Sigmoid colon (tissue), 7 donors: ENCODE results near the gene NRXN2. TPM values are rescaled to one million over a fixed set of nuclear protein-coding genes. Genes with fewer than 3 reads are reported as not detected.
A peak's percentile ranks its signal among the peaks of the same experiment; 100 is the strongest.

Experiments
- DNase-seq: peaks from one replicate; pipeline ENCODE4 v3.0.0-alpha.2; 2019
- H3K27ac ChIP-seq, 4 donors: fragments of 200-600 bp; sonication (generic); one replicate each; pipeline ENCODE4 v1.5.1; 2016 to 2019; ENCODE audit warnings: mild to moderate bottlenecking in 1 of 4
- H3K27me3 ChIP-seq, 3 donors: fragments of 200-600 bp; sonication (generic); one replicate each; pipeline ENCODE4 v1.5.1; 2019; ENCODE audit warnings: mild to moderate bottlenecking in 1 of 3
- H3K36me3 ChIP-seq, 4 donors: fragments of 200-600 bp; sonication (generic); one replicate each; pipeline ENCODE4 v1.5.1; 2016 to 2019
- H3K4me1 ChIP-seq, 4 donors: fragments of 200-600 bp; sonication (generic); one replicate each; pipeline ENCODE4 v1.5.1; 2017 to 2019
- H3K4me3 ChIP-seq, 4 donors: fragments of 200-600 bp; sonication (generic); one replicate each; pipeline ENCODE4 v1.5.1; 2017 to 2019; ENCODE audit warnings: mild to moderate bottlenecking in 2 of 4, moderate library complexity in 1 of 4
- H3K9me3 ChIP-seq, 4 donors: fragments of 200-600 bp in 3 of 4; sonication (generic) in 3 of 4; one replicate each; pipeline versions ENCODE4 v1.5.1 to v1.6.1; 2013 to 2019
- CTCF ChIP-seq, 4 experiments: fragments of 450-650 bp in 3 of 4; fragments of 200-600 bp in 1 of 4; IDR thresholded peaks; one replicate each; pipeline ENCODE4 v1.5.1; 2016 to 2019; ENCODE audit warnings: antibody characterized with exemption in 4 of 4, mild to moderate bottlenecking in 3 of 4, moderate library complexity in 2 of 4
- EP300 ChIP-seq, 4 donors: sonication (generic); formaldehyde crosslinking; IDR thresholded peaks; one replicate each; pipeline ENCODE4 v1.6.1; 2017; ENCODE audit warnings: antibody characterized with exemption in 4 of 4
- POLR2A ChIP-seq, 2 donors: fragments of 450-650 bp; IDR thresholded peaks; one replicate each; pipeline ENCODE4 v1.6.1; 2016; ENCODE audit warnings: antibody characterized with exemption in 2 of 2, mild to moderate bottlenecking in 2 of 2, moderate library complexity in 2 of 2
- POLR2AphosphoS5 ChIP-seq, 4 donors: sonication (generic); formaldehyde crosslinking; IDR thresholded peaks; one replicate each; pipeline ENCODE4 v1.6.1; 2017; ENCODE audit warnings: antibody characterized with exemption in 4 of 4
- WGBS, 2 donors: extraction: QIAGEN DNeasy Blood & Tissue Kit; methylation state at CpG; one replicate each; pipeline ENCODE4 v1.1.7; 2013; 5-methylcytosine and 5-hydroxymethylcytosine counted together
- intact Hi-C: fragments of 100-400 bp; cut with DNase I; formaldehyde crosslinking; loops from one replicate; pipeline ENCODE4 v1.15.1; 2023
- polyA plus RNA-seq, 3 donors: library from polyadenylated mRNA; stranded (reverse); fragments of 200-250 nt; gene quantifications; one replicate each; pipeline ENCODE4 v1.2.3, GENCODE V29; 2013
- total RNA-seq, 4 donors: library from RNA; depleted of rRNA; stranded (reverse); fragments of >200 nt; gene quantifications; one replicate each; pipeline ENCODE4 v1.1.0, GENCODE V29; 2016
- donor health status: healthy with polysubstance abuse.
- donor health status: Bipolar disorder and iron deficiency.
- donor health status: healthy.

NRXN2 gene
- total and polyA plus RNA-seq, 7 donors: 0.23 to 20.5 (median 6.8) TPM

GRCh38 chr11:64610596-64610995 lies 112.4 kb downstream of the NRXN2 start:
- H3K9me3 ChIP-seq: no peaks in the 10 kb centered on the region
- no peak overlapping the region for H3K4me3 ChIP-seq
- WGBS, 2 donors: 94 to 97% methylated on average over 3 of the region's 3 CpGs
- intact Hi-C loops: no loop called here
- DNase-seq: no peak
- H3K4me1 ChIP-seq: peaks cover 0 to 8% (median 5%) of the 10 kb centered on the region in 4 donors
- H3K27me3 ChIP-seq: no peaks in the 10 kb centered on the region
- TF ChIP-seq CTCF (IDR thresholded peaks at IDR 0.05) (no peak), EP300 (IDR thresholded peaks at IDR 0.05) (no peak), POLR2AphosphoS5 (IDR thresholded peaks at IDR 0.05) (no peak)
- H3K27ac ChIP-seq: no peak overlapping the region
- peaks cover 0 to 10% (median 0%) of the 10 kb centered on the region in 4 donors for H3K36me3 ChIP-seq

- no peaks in the 10 kb centered on the region for H3K27me3 ChIP-seq
- intact Hi-C loops: loop anchor here (2.0 kb wide), 1 partner anchor 33 kb away; no protein-coding TSS in a partner anchor
- no peak overlapping the region for H3K27ac ChIP-seq
- no peak overlapping the region for H3K4me3 ChIP-seq
- no peaks in the 10 kb centered on the region for H3K36me3 ChIP-seq
- 67 to 69% methylated on average over 5 of the region's 5 CpGs for WGBS, 2 donors
- no peak for DNase-seq
- peaks cover 0 to 8% (median 5%) of the 10 kb centered on the region in 4 donors for H3K4me1 ChIP-seq
- no peaks in the 10 kb centered on the region for H3K9me3 ChIP-seq
- no peak for TF ChIP-seq POLR2A (IDR thresholded peaks at IDR 0.05)
- TF ChIP-seq CTCF (IDR thresholded peaks at IDR 0.05): no peak
- no peak for TF ChIP-seq POLR2AphosphoS5 (IDR thresholded peaks at IDR 0.05)
- no peak for TF ChIP-seq EP300 (IDR thresholded peaks at IDR 0.05)
Measured at GRCh38 chr11:64609436-64610047, 113.5 kb downstream of the NRXN2 start.

GRCh38 chr11:64608636-64609035 lies 114.4 kb downstream of the NRXN2 start:
- H3K9me3 ChIP-seq: no peaks in the 10 kb centered on the region
- no peak for TF ChIP-seq EP300 (IDR thresholded peaks at IDR 0.05)
- no peak for TF ChIP-seq CTCF (IDR thresholded peaks at IDR 0.05)
- TF ChIP-seq POLR2A (IDR thresholded peaks at IDR 0.05): no peak
- TF ChIP-seq POLR2AphosphoS5 (IDR thresholded peaks at IDR 0.05): no peak
- no peaks in the 10 kb centered on the region for H3K27me3 ChIP-seq
- H3K27ac ChIP-seq: no peak overlapping the region
- peaks cover 0 to 8% (median 5%) of the 10 kb centered on the region in 4 donors for H3K4me1 ChIP-seq
- no peak for DNase-seq
- intact Hi-C loops: loop anchor here (2.0 kb wide), 1 partner anchor 34 kb away; no protein-coding TSS in a partner anchor
- no peak overlapping the region for H3K4me3 ChIP-seq
- H3K36me3 ChIP-seq: no peaks in the 10 kb centered on the region
- 79 to 83% methylated on average over 12 of the region's 12 CpGs for WGBS, 2 donors

GRCh38 chr11:64608046-64608445 lies 115.0 kb downstream of the NRXN2 start:
- WGBS, 2 donors: 22 to 52% methylated on average over 18 of the region's 18 CpGs
- Histone ChIP-seq H3K27me3 (no peaks in the 10 kb centered on the region), H3K27ac (peak overlapping the region in 3 of 4 donors; percentile 34 to 63 (median 57)), H3K4me1 (peaks cover 0 to 8% (median 5%) of the 10 kb centered on the region in 4 donors), H3K4me3 (peak overlapping the region; percentile 12 to 45 (median 36)), H3K36me3 (no peaks in the 10 kb centered on the region), H3K9me3 (no peaks in the 10 kb centered on the region)
- TF ChIP-seq POLR2A (IDR thresholded peaks at IDR 0.05) (no peak), CTCF (IDR thresholded peaks at IDR 0.05) (no peak), EP300 (IDR thresholded peaks at IDR 0.05) (no peak), POLR2AphosphoS5 (IDR thresholded peaks at IDR 0.05) (no peak)
- DNase-seq: no peak
- intact Hi-C loops: loop anchor here (2.0 kb wide), 1 partner anchor 35 kb away; no protein-coding TSS in a partner anchor
